ENCODE data around the gene KCNK13. TPM values are rescaled to one million over a fixed set of nuclear protein-coding genes. Genes with fewer than 3 reads are reported as not detected.

KCNK13 gene
- polyA plus RNA-seq, 3 donors from 2014 or later = 0.09 TPM; not detected in 2

DNA sequence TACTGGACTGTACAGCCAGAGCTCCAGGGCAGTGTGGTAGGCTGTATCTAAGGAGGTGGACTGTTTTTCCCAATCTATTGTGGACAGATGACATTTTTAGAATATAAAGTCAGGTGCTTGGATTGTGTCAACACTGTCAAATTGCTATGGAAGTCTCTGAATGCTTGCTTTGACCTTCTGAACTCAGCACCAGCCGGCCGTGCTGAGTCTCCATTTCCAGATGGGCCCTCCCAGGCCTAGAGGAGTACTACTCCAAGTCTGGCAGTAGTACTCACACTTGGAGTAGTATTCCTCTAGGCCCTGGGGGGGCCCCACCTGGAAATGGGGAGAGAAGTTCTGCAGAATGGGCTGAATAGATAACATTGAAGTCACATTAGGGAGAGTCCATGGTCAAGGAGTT, 16.2 kb upstream of the KCNK13 start:
- H3K27ac Mint-ChIP-seq = no peak overlapping the region
- no peaks in the 10 kb centered on the region for H3K4me1 Mint-ChIP-seq
- no peak for DNase-seq
- no peak overlapping the region for H3K4me3 Mint-ChIP-seq
- H3K27me3 Mint-ChIP-seq (ENCODE audit: low read depth in 3 of 3) = peaks cover 0 to 3% (median 0%) of the 10 kb centered on the region in 3 donors
- H3K9me3 Mint-ChIP-seq = no peaks in the 10 kb centered on the region
- peaks cover 11 to 23% (median 14%) of the 10 kb centered on the region in 3 donors for H3K36me3 Mint-ChIP-seq

DNA sequence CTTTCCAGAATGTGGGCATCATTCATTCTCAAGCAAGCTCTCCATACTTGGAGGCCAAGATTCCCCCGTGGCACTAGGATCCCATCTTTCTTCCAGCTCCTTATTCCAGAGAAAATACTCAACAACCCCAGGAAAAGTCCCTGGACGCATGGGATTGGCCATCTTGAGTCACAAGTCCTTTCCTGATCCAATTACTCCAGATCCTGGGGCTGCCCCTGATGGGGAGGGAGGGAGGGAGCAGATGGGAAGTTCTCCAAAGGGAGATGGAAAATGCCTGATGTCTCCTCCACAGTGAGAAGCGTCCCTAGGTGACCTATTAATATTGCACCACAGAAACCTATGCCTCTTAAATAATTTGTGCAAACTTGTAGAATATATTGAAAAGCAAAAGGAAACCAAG, 12.4 kb upstream of the KCNK13 start:
- no peaks in the 10 kb centered on the region for H3K4me1 Mint-ChIP-seq
- H3K4me3 Mint-ChIP-seq = no peak overlapping the region
- H3K36me3 Mint-ChIP-seq = peaks cover under 1 to 11% (median 10%) of the 10 kb centered on the region in 3 donors
- no peaks in the 10 kb centered on the region for H3K9me3 Mint-ChIP-seq
- H3K27me3 Mint-ChIP-seq (ENCODE audit: low read depth in 3 of 3) = peaks cover 0 to 12% (median 4%) of the 10 kb centered on the region in 3 donors
- no peak overlapping the region for H3K27ac Mint-ChIP-seq
- no peak for DNase-seq

DNA sequence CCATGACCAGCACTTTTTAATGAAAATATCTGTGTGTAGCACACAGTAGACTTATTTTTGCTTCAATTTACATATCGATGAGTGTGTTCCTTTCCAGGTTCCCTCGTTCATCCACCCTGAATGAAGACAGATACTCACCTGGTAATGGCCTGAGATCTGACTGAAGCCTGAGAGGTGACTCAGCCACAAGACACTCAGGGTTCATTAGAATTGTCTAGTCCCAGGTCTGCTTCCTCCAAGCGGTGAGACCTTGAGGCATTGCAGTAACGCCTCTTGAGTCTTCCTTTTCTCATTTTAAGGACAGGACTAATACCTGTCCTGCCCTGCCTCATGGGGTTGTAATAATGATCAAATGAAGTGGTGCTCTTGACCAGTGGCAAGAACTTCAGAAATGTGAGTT, 11.5 kb upstream of the KCNK13 start:
- Mint-ChIP-seq H3K27ac (no peak overlapping the region), H3K4me1 (no peaks in the 10 kb centered on the region), H3K9me3 (no peaks in the 10 kb centered on the region), H3K4me3 (no peak overlapping the region), H3K36me3 (peaks cover 0 to 11% (median 2%) of the 10 kb centered on the region in 3 donors), H3K27me3 (ENCODE audit: low read depth in 3 of 3) (peaks cover 0 to 9% (median 4%) of the 10 kb centered on the region in 3 donors)
- no peak for DNase-seq

DNA sequence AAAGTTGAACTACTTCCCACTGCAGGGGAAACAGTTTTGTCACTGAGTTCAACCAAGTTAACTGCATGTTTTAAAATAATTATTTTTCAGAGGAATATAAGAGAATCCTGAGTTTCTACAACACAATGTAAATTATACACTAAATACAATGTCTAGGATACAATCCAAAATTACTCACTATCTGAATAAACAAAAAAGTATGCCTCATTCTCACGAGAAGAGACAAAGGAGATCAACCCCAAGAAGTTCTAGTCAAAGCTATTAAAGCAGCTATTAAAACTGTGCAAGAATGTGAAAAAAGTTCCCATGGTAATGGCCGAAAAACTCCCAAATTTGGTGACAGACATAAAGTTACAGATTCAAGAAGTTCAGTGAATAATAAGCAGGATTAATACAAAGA, 8.8 kb upstream of the KCNK13 start:
- no peak overlapping the region for H3K27ac Mint-ChIP-seq

DNA sequence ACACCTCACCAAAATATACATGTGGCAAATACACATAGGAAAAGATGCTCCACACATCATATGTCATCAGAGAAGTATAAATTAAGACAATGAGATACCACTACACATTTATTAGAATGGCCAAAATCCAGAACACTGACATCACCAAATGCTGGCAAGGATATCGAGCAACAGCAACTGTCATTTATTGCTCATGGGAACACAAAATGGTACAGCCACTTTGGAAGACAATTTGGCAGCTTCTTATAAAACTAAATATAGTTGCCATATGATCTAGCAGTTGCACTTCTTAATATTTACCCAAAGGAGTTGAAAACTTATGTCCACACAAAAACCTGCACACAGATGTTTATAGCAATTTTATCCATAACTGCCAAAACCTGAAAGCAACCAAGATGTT, 7.0 kb upstream of the KCNK13 start:
- no peak for DNase-seq
- Mint-ChIP-seq H3K27me3 (ENCODE audit: low read depth in 3 of 3) (peaks cover 9 to 18% (median 16%) of the 10 kb centered on the region in 3 donors), H3K4me3 (no peak overlapping the region), H3K36me3 (no peaks in the 10 kb centered on the region), H3K9me3 (peaks cover 0 to 2% (median 0%) of the 10 kb centered on the region in 6 donors), H3K4me1 (peaks cover 6 to 13% of the 10 kb centered on the region in 2 donors), H3K27ac (no peak overlapping the region)

More for the DNA sequence above, 8.8 kb upstream of the KCNK13 start:
- Mint-ChIP-seq H3K4me1 (no peaks in the 10 kb centered on the region), H3K4me3 (no peak overlapping the region), H3K36me3 (peaks cover 0 to under 1% (median 0%) of the 10 kb centered on the region in 3 donors), H3K27me3 (ENCODE audit: low read depth in 3 of 3) (peaks cover 5 to 9% (median 6%) of the 10 kb centered on the region in 3 donors), H3K9me3 (peaks cover 0 to 2% (median 0%) of the 10 kb centered on the region in 6 donors)
- no peak for DNase-seq

DNA sequence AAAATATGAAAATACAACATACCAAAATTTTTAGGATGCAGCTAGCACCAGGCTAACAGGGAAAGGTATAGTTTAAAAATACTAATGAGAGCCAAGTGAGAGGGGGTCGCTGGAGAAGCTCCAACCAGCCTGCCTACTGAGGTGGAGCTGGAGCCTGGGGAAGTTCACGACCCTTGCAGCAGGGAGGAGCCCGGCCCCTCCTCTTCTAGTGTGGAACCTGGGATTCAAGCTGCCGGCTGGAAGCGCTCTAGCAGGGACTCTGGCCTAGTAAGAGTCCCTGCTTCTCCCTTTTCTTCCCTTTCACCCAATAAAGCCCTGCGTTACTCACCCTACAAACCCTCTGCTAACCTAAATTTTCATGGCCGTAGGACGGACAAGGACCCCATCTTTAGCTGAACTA, 5.0 kb upstream of the KCNK13 start:
- Mint-ChIP-seq H3K27ac (no peak overlapping the region), H3K9me3 (peaks cover 0 to 2% (median 0%) of the 10 kb centered on the region in 6 donors), H3K4me3 (no peak overlapping the region), H3K36me3 (no peaks in the 10 kb centered on the region), H3K27me3 (ENCODE audit: low read depth in 3 of 3) (peaks cover 5 to 20% (median 16%) of the 10 kb centered on the region in 3 donors), H3K4me1 (peaks cover 12 to 17% of the 10 kb centered on the region in 2 donors)
- no peak for DNase-seq

DNA sequence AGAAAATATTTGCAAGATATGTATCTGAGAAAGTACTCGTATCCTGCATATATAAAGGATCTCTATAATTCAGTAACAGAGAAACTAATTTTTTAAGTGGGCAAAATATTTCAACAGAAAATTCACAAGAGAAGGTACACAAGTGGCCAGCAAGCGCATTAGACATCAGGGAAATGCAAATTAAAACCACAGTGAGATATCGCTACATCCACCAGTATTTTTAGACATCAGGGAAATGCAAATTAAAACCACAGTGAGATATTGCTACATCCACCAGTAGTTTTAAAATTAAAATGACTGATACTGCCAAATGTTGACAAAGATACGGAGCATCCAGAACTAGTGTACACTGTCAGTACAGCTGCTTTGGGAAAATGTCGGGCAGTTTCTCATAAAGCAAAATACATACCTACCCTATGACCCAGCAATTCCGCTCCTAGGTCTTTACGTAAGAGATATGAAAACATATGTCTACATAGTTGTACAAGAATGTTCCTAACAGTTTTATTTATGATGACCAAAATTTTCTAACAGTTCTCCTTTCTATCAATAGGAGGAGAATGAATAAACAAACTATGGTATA, 2.8 kb upstream of the KCNK13 start:
- H3K4me1 Mint-ChIP-seq = peaks cover 19 to 29% of the 10 kb centered on the region in 2 donors
- H3K27me3 Mint-ChIP-seq (ENCODE audit: low read depth in 3 of 3) = peaks cover 10 to 29% (median 26%) of the 10 kb centered on the region in 3 donors
- H3K4me3 Mint-ChIP-seq = peak overlapping the region in 4 of 5 donors; percentile 46 to 75 (median 70)
- peaks cover 0 to 3% (median 0%) of the 10 kb centered on the region in 3 donors for H3K36me3 Mint-ChIP-seq
- DNase-seq = no peak
- no peak overlapping the region for H3K27ac Mint-ChIP-seq
- peaks cover 0 to 2% (median 0%) of the 10 kb centered on the region in 6 donors for H3K9me3 Mint-ChIP-seq

DNA sequence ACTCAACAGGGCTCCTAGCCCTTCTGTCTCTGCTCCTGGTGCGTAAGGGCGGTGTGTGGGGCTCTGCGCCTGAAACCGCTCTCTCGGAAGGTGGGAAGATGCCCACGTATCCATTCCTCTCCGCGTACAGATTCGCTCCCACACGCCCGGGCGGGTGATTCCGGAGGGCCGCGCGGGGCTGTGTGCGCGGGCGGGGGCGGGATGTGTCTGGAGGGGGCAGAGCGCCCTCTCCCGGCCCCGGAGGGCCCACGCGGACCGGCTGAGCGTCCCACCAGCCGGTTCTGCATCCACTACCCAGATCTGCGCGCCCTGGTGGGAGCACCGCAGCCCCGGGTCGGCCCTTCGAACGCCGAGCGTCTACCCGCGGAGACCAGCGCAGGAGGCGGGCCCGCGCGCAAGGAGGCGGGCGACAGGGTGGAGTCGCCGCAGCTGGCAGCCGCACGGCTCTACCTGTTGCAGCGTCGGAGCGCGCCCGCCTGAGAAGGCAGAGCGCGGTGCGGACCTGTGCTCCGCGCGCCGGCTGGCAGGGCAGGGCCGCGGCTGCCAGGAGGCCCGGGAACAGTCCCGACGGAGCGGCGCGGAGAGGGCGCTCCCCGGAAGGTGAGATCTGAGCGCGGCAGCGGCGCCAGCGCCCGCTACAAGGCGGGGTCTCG, 1.4 kb upstream of the KCNK13 start:
- Mint-ChIP-seq H3K27ac (no peak overlapping the region), H3K36me3 (peaks cover 0 to 3% (median 0%) of the 10 kb centered on the region in 3 donors), H3K27me3 (ENCODE audit: low read depth in 3 of 3) (peaks cover 9 to 33% (median 26%) of the 10 kb centered on the region in 3 donors), H3K4me1 (peaks cover 19 to 29% of the 10 kb centered on the region in 2 donors), H3K4me3 (peak overlapping the region; percentile 37 to 75 (median 58)), H3K9me3 (peaks cover 0 to 2% (median 0%) of the 10 kb centered on the region in 6 donors)
- DNase-seq = peak in 2 of 3 donors; percentile 14

DNA sequence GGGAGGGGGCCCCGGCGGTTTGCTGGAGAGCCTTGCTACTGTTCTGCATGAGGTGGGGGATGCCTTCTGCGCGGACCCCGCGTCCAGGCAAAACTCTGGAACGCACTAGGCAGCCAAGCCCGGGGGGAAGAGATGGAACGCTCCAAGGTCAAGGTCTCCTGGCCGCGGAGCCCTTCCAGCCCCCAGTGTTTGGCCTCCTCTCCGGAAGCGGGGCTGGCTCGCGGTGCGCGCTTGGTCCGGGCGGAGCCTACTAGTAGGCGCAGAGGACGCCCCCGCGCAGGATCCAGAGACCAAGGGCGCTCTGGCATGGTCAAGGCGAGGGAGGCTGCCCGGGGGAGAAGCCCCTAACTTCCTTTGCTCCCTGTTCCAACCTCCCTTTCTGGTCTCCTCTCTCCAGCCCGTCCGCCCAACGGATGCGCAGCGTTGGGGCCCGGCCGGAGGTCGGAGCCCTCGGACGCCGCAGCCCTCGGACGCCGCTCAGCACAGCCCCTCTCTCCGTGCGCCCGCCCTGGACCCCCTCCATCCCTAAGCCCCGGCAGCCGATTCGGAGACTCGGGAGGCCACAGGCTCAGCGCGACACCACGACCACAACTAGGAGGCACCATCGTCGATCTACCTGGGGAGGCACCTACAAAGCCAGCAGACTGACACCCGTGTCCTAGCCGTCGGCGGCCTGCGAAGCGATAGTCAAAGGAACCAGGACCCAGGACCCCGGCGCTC, 669 bp upstream of the KCNK13 start:
- H3K27ac Mint-ChIP-seq = no peak overlapping the region
- H3K9me3 Mint-ChIP-seq = no peaks in the 10 kb centered on the region
- peaks cover 19 to 29% of the 10 kb centered on the region in 2 donors for H3K4me1 Mint-ChIP-seq
- peaks cover 0 to 3% (median 0%) of the 10 kb centered on the region in 3 donors for H3K36me3 Mint-ChIP-seq
- H3K4me3 Mint-ChIP-seq = peak overlapping the region in 3 of 5 donors; percentile 15 to 49 (median 35)
- peaks cover 8 to 36% (median 26%) of the 10 kb centered on the region in 3 donors for H3K27me3 Mint-ChIP-seq (ENCODE audit: low read depth in 3 of 3)
- no peak for DNase-seq

DNA sequence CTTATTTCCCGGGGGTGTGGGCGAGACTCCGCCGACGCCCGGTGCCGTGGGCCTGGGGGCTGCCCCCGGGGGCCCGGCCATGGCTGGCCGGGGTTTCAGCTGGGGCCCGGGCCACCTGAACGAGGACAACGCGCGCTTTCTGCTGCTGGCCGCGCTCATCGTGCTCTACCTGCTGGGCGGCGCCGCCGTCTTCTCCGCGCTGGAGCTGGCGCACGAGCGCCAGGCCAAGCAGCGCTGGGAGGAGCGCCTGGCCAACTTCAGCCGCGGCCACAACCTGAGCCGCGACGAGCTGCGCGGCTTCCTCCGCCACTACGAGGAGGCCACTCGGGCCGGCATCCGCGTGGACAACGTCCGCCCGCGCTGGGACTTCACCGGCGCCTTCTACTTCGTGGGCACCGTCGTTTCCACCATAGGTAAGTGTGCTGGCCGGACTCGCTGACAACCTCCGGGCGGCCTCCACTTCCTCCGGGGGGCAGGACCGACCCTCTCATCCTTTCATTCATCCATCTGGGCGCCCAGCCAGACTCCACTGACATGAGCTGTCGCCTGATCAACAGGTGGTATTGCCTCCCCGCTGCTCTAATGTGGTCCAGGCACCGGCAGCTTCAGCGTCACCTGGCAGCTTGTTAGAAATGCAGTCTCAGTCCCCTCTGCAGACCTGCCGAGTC, 467 bp downstream of the KCNK13 start:
- H3K9me3 Mint-ChIP-seq = no peaks in the 10 kb centered on the region
- DNase-seq = no peak
- peak overlapping the region; percentile 39 to 84 (median 76) for H3K4me3 Mint-ChIP-seq
- H3K27ac Mint-ChIP-seq = no peak overlapping the region
- peaks cover 8 to 32% (median 26%) of the 10 kb centered on the region in 3 donors for H3K27me3 Mint-ChIP-seq (ENCODE audit: low read depth in 3 of 3)
- peaks cover 0 to 3% (median 0%) of the 10 kb centered on the region in 3 donors for H3K36me3 Mint-ChIP-seq
- peaks cover 19 to 29% of the 10 kb centered on the region in 2 donors for H3K4me1 Mint-ChIP-seq

DNA sequence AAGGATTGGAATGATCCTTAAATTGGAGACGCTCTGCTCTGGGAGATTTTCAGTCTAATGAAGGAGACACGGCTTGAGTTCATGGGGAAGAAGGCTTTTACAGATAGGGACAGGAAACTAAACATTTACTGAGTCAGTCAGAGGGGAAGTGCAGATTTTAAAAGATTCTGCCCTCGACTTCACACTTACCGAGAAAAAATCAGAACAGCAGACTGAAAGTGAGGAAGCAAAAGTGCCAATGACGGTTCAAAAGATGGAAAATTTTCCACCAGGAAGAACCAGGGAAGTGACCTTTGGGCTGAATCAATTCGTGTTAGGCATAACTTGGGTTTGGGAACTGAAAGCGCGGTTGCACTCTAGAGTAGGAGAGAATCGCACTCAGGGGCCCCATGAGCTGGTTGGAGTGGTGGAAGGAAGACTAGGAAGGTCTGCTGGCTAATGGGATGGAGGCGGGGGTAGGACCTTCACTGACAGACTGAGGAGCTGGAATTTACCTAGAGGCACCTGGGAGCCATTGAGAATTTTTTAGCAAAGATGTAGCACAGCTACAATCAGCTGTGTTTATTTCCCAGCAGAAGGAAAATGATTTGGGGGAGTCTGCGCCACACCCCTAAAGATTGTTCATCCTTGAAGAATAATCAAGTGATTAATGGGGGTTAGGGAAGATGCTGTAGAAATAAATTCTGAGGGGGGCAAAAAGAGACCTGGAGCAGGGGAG, 1.2 kb downstream of the KCNK13 start:
- DNase-seq = no peak
- peaks cover 0 to 3% (median 0%) of the 10 kb centered on the region in 3 donors for H3K36me3 Mint-ChIP-seq
- peak overlapping the region; percentile 39 to 84 (median 76) for H3K4me3 Mint-ChIP-seq
- no peaks in the 10 kb centered on the region for H3K9me3 Mint-ChIP-seq
- peaks cover 8 to 30% (median 26%) of the 10 kb centered on the region in 3 donors for H3K27me3 Mint-ChIP-seq (ENCODE audit: low read depth in 3 of 3)
- no peak overlapping the region for H3K27ac Mint-ChIP-seq
- peaks cover 19 to 29% of the 10 kb centered on the region in 2 donors for H3K4me1 Mint-ChIP-seq

DNA sequence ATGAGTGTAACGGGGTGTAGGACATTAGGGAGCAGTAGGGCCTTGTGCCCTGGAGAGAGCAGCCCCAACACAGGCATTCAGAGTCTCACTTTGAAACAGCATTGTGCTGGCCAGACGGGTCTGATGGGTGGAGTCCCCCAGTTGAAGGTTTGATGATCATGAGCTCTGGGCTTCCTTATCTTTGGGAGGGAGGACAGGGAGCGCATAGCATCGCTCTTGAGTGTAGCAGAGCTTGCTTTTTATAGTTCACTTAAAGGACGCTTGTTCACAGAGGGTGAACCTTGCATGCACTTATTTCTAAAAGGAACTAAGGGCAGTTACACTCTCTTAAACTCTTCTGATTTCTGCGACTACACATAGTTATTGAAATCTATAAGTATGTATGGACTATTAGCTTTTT, 10.6 kb downstream of the KCNK13 start:
- no peaks in the 10 kb centered on the region for H3K9me3 Mint-ChIP-seq
- H3K4me1 Mint-ChIP-seq = no peaks in the 10 kb centered on the region
- H3K27ac Mint-ChIP-seq = no peak overlapping the region
- peaks cover 5 to 12% (median 9%) of the 10 kb centered on the region in 3 donors for H3K27me3 Mint-ChIP-seq (ENCODE audit: low read depth in 3 of 3)
- DNase-seq = no peak
- no peaks in the 10 kb centered on the region for H3K36me3 Mint-ChIP-seq
- H3K4me3 Mint-ChIP-seq = no peak overlapping the region

DNA sequence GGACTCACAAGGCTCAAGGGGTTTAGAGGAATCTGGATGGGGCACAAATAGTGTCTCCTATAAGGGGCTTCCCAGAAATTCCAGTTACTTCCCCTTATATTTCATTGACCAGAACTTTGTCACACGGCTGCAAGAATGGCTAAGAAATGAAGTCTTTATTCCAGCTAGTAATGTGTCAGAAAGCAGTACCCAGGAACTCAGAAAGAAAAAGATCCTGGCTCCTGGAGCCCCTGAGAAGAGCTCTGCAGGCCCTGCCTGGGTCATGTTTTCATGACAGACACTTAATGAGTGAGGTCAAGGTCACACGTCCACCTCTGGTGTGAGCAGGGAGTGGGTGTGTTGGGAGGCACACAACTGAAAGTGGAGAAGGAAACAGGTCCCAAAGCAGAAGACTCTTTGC, 17.8 kb downstream of the KCNK13 start:
- Mint-ChIP-seq H3K4me3 (no peak overlapping the region), H3K36me3 (no peaks in the 10 kb centered on the region), H3K4me1 (no peaks in the 10 kb centered on the region), H3K27ac (no peak overlapping the region), H3K27me3 (ENCODE audit: low read depth in 3 of 3) (peaks cover 6 to 15% (median 8%) of the 10 kb centered on the region in 3 donors), H3K9me3 (no peaks in the 10 kb centered on the region)
- no peak for DNase-seq

Measured in immature natural killer cell (primary cell).